Lower lobe of right lung (tissue), 2 donors: ENCODE results near the gene FRYL. TPM values are rescaled to one million over a fixed set of nuclear protein-coding genes. Genes with fewer than 3 reads are reported as not detected.

ENCODE experiments used
- ATAC-seq, 2 donors: fragments of 200-7000 bp; cut with Tn5 transposase; one replicate each; pipeline ENCODE4 v1.9.1; 2020 to 2022; ENCODE audit warnings: mild to moderate bottlenecking in 2 of 2, moderate library complexity in 2 of 2
- DNase-seq: peaks from one replicate; pipeline ENCODE4 v3.0.0-alpha.2; 2020
- H3K27ac ChIP-seq: fragments of 200-600 bp; one replicate; pipeline ENCODE4 v1.8.0; 2022
- H3K27me3 ChIP-seq: fragments of 200-600 bp; one replicate; pipeline ENCODE4 v1.8.0; 2022; ENCODE audit warnings: low read depth
- H3K36me3 ChIP-seq: fragments of 200-600 bp; one replicate; pipeline ENCODE4 v1.8.0; 2022; ENCODE audit warnings: mild to moderate bottlenecking
- H3K4me1 ChIP-seq: fragments of 200-600 bp; one replicate; pipeline ENCODE4 v1.8.0; 2022
- H3K4me3 ChIP-seq: fragments of 200-600 bp; one replicate; pipeline ENCODE4 v1.8.0; 2022; ENCODE audit warnings: mild to moderate bottlenecking
- H3K9me3 ChIP-seq: fragments of 200-600 bp; one replicate; pipeline ENCODE4 v1.8.0; 2022
- CTCF ChIP-seq: fragments of 200-600 bp; IDR thresholded peaks from one replicate; pipeline ENCODE4 v1.8.0; 2022; ENCODE audit warnings: antibody characterized with exemption, mild to moderate bottlenecking
- intact Hi-C: fragments of 100-400 bp; cut with DNase I; formaldehyde crosslinking; loops from one replicate; pipeline ENCODE4 v1.11.0; 2022
- total RNA-seq: library from RNA; stranded (reverse); fragmentation: NEBNext Ultra II Directional; extraction: Animal tissue kit (Norgen Biotek cat#: 25700); gene quantifications from one replicate; pipeline ENCODE4 v1.2.1, GENCODE V29; 2021
- donor health status: DM: no; HTN: yes; CAD: no; lungs with severe emphysema.

Gene FRYL
- total RNA-seq, 1 donor from 2014 or later: 85.0 TPM

GRCh38 chr4:48710446-48711209, 69.5 kb downstream of the FRYL start:
- intact Hi-C loops: no loop called here
- DNase-seq (no peak), ATAC-seq (no peak)
- H3K9me3 ChIP-seq: no peaks in the 10 kb centered on the region
- no peak for TF ChIP-seq CTCF
- no peak overlapping the region for H3K4me3 ChIP-seq
- peaks cover 18% of the 10 kb centered on the region for H3K36me3 ChIP-seq
- H3K27ac ChIP-seq: no peak overlapping the region
- no peaks in the 10 kb centered on the region for H3K4me1 ChIP-seq
- H3K27me3 ChIP-seq: no peaks in the 10 kb centered on the region

- TF ChIP-seq CTCF: no peak
- Histone ChIP-seq H3K4me1 (no peaks in the 10 kb centered on the region), H3K27ac (no peak overlapping the region), H3K27me3 (no peaks in the 10 kb centered on the region), H3K36me3 (peaks cover 18% of the 10 kb centered on the region), H3K4me3 (no peak overlapping the region), H3K9me3 (no peaks in the 10 kb centered on the region)
- ATAC-seq (no peak), DNase-seq (no peak)
- intact Hi-C loops: no loop called here
Observed at GRCh38 chr4:48709901-48710300, 70.2 kb downstream of the FRYL start.

GRCh38 chr4:48708610-48709009, 71.5 kb downstream of the FRYL start:
- ATAC-seq (no peak), DNase-seq (no peak)
- Histone ChIP-seq H3K4me3 (no peak overlapping the region), H3K27me3 (no peaks in the 10 kb centered on the region), H3K4me1 (no peaks in the 10 kb centered on the region), H3K9me3 (no peaks in the 10 kb centered on the region), H3K36me3 (peaks cover 18% of the 10 kb centered on the region), H3K27ac (no peak overlapping the region)
- no peak for TF ChIP-seq CTCF
- intact Hi-C loops: no loop called here

GRCh38 chr4:48706736-48707135, 73.3 kb downstream of the FRYL start:
- no peak overlapping the region for H3K4me3 ChIP-seq
- H3K27ac ChIP-seq: no peak overlapping the region
- ATAC-seq (no peak), DNase-seq (no peak)
- intact Hi-C loops: no loop called here
- no peaks in the 10 kb centered on the region for H3K27me3 ChIP-seq
- H3K4me1 ChIP-seq: no peaks in the 10 kb centered on the region
- peaks cover 18% of the 10 kb centered on the region for H3K36me3 ChIP-seq
- H3K9me3 ChIP-seq: no peaks in the 10 kb centered on the region
- no peak for TF ChIP-seq CTCF

GRCh38 chr4:48705609-48706008, 74.5 kb downstream of the FRYL start:
- Histone ChIP-seq H3K9me3 (no peaks in the 10 kb centered on the region), H3K4me1 (no peaks in the 10 kb centered on the region), H3K36me3 (peaks cover 18% of the 10 kb centered on the region), H3K27ac (no peak overlapping the region), H3K27me3 (no peaks in the 10 kb centered on the region), H3K4me3 (no peak overlapping the region)
- no peak for TF ChIP-seq CTCF
- intact Hi-C loops: no loop called here
- DNase-seq: no peak
- ATAC-seq: no peak
